GM18526 (cell line): Measurements from ENCODE around the gene CHST12.

ENCODE experiments used
- POLR2A ChIP-seq: IDR thresholded peaks from 3 replicates; pipeline ENCODE4 v1.6.1; 2011; ENCODE audit not compliant: insufficient read length; ENCODE audit errors: extremely low read depth

CHST12 gene

GRCh38 chr7:2387897-2388636 lies 15.3 kb upstream of the CHST12 start:
- TF ChIP-seq POLR2A = no peak

GRCh38 chr7:2388637-2388954 lies 14.8 kb upstream of the CHST12 start:
- no peak for TF ChIP-seq POLR2A

- no peak for TF ChIP-seq POLR2A
These were observed 9.7 kb upstream of the CHST12 start for GRCh38 chr7:2393706-2394105.

GRCh38 chr7:2394566-2395082 lies 8.8 kb upstream of the CHST12 start:
- no peak for TF ChIP-seq POLR2A

- TF ChIP-seq POLR2A = no peak
These were observed 4.9 kb upstream of the CHST12 start for GRCh38 chr7:2398506-2398905.

GRCh38 chr7:2399848-2400587 lies 3.4 kb upstream of the CHST12 start:
- TF ChIP-seq POLR2A = no peak

GRCh38 chr7:2402687-2403013 lies 761 bp upstream of the CHST12 start:
- TF ChIP-seq POLR2A = no peak

GRCh38 chr7:2403718-2404648 lies 572 bp downstream of the CHST12 start:
- TF ChIP-seq POLR2A = no peak

- no peak for TF ChIP-seq POLR2A
These were observed 1.3 kb downstream of the CHST12 start for GRCh38 chr7:2404714-2405119.

- TF ChIP-seq POLR2A = no peak
These were observed 1.8 kb downstream of the CHST12 start for GRCh38 chr7:2405201-2405600.

GRCh38 chr7:2405601-2406345 lies 2.4 kb downstream of the CHST12 start:
- peak; percentile 45 for TF ChIP-seq POLR2A

- TF ChIP-seq POLR2A = no peak
These were observed 6.5 kb downstream of the CHST12 start for GRCh38 chr7:2409745-2410414.

GRCh38 chr7:2411049-2411448 lies 7.6 kb downstream of the CHST12 start:
- no peak for TF ChIP-seq POLR2A

GRCh38 chr7:2411815-2412586 lies 8.6 kb downstream of the CHST12 start:
- no peak for TF ChIP-seq POLR2A
